AG04449 (cell line): ENCODE measurements around the gene HIVEP2.

Source experiments
- CTCF ChIA-PET: fragments of 350-600 bp; formaldehyde crosslinking; extraction: SDS; loops from one replicate; lab custom pipeline; 2021; ENCODE audit warnings: antibody characterized with exemption; lab: Yijun Ruan, JAX
- POLR2A ChIA-PET: fragments of 400-600, 350-600 bp; formaldehyde crosslinking; extraction: SDS; loops from one replicate; lab custom pipeline; 2020; ENCODE audit warnings: antibody characterized with exemption, inconsistent platforms; lab: Yijun Ruan, JAX
- DNase-seq: peaks from one replicate; pipeline ENCODE4 v3.0.0-alpha.2; 2010; ENCODE audit warnings: low read depth, low spot score
- H3K4me3 ChIP-seq: 2 replicates; pipeline ENCODE4 v1.5.1; 2011; ENCODE audit warnings: low read depth, mild to moderate bottlenecking, control low read depth, low read length
- CTCF ChIP-seq: IDR thresholded peaks from one replicate; pipeline ENCODE4 v1.5.1; 2011; ENCODE audit warnings: mild to moderate bottlenecking, moderate library complexity, low read length, control low read depth, inconsistent platforms; ENCODE audit not compliant: insufficient read depth; ENCODE audit errors: missing control alignments

HIVEP2 gene

GRCh38 chr6:142935553-142936517 is 9.1 kb downstream of the HIVEP2 start:
- ChIA-PET POLR2A (no interaction called here), CTCF (interaction anchor here (0.6 to 1.7 kb wide), 5 partner anchors 7 to 491 kb away, joined by 3 to 7 read pairs (median 4); no protein-coding TSS in a partner anchor)
- DNase-seq: no peak
- H3K4me3 ChIP-seq: no peak overlapping the region
- no peak for TF ChIP-seq CTCF

GRCh38 chr6:142934599-142934998 is 10.4 kb downstream of the HIVEP2 start:
- ChIA-PET CTCF (interaction anchor here (0.6 to 1.7 kb wide), 2 partner anchors 9 to 242 kb away, joined by 3 to 5 read pairs; no protein-coding TSS in a partner anchor), POLR2A (no interaction called here)
- no peak overlapping the region for H3K4me3 ChIP-seq
- TF ChIP-seq CTCF: no peak
- DNase-seq: no peak

GRCh38 chr6:142934106-142934505 is 10.9 kb downstream of the HIVEP2 start:
- H3K4me3 ChIP-seq: no peak overlapping the region
- ChIA-PET CTCF (interaction anchor here (1.7 kb wide), 1 partner anchor 9 kb away, joined by 5 read pairs; no protein-coding TSS in a partner anchor), POLR2A (no interaction called here)
- no peak for TF ChIP-seq CTCF
- no peak for DNase-seq

- TF ChIP-seq CTCF: no peak
- ChIA-PET CTCF (interaction anchor here (1.0 to 1.3 kb wide), 2 partner anchors 8 to 10 kb away, joined by 3 to 5 read pairs; no protein-coding TSS in a partner anchor), POLR2A (no interaction called here)
- no peak overlapping the region for H3K4me3 ChIP-seq
- no peak for DNase-seq
Observed at GRCh38 chr6:142933701-142934100, 11.3 kb downstream of the HIVEP2 start.

- H3K4me3 ChIP-seq: no peak overlapping the region
- CTCF ChIA-PET: interaction anchor here (1.0 to 1.3 kb wide), 3 partner anchors 9 to 96 kb away, joined by 3 to 5 read pairs (median 3); no protein-coding TSS in a partner anchor
- no peak for TF ChIP-seq CTCF
- DNase-seq: no peak
- POLR2A ChIA-PET: no interaction called here
Observed at GRCh38 chr6:142932889-142933288, 12.1 kb downstream of the HIVEP2 start.
